Neuronal stem cell (in vitro differentiated cells): ENCODE data around the gene ILK.

Experiments
- DNase-seq: peaks from one replicate; pipeline ENCODE4 v3.0.0-alpha.2; 2013; ENCODE audit warnings: low spot score
- H2AFZ ChIP-seq: one replicate; pipeline ENCODE4 v1.6.1; 2013; ENCODE audit warnings: mild to moderate bottlenecking, low read length, inconsistent platforms
- H2AK5ac ChIP-seq: 2 replicates; pipeline ENCODE4 v1.6.1; 2013; ENCODE audit warnings: low read depth, mild to moderate bottlenecking, inconsistent platforms, low read length, moderate library complexity, mixed read lengths
- H2BK120ac ChIP-seq: 2 replicates; pipeline ENCODE4 v1.6.1; 2013; ENCODE audit warnings: low read depth, mild to moderate bottlenecking, inconsistent platforms, low read length, moderate library complexity, mixed read lengths
- H2BK12ac ChIP-seq: one replicate; pipeline ENCODE4 v1.6.1; 2013; ENCODE audit warnings: low read length, inconsistent platforms
- H2BK15ac ChIP-seq: 2 replicates; pipeline ENCODE4 v1.6.1; 2013; ENCODE audit warnings: mild to moderate bottlenecking, low read length, inconsistent platforms, mixed read lengths
- H2BK5ac ChIP-seq: one replicate; pipeline ENCODE4 v1.6.1; 2013; ENCODE audit warnings: inconsistent platforms, mild to moderate bottlenecking, low read length, moderate library complexity
- H3K14ac ChIP-seq: one replicate; pipeline ENCODE4 v1.6.1; 2013; ENCODE audit warnings: low read length, inconsistent platforms
- H3K18ac ChIP-seq: 2 replicates; pipeline ENCODE4 v1.6.1; 2013; ENCODE audit warnings: low read length, inconsistent platforms
- H3K23ac ChIP-seq: 2 replicates; pipeline ENCODE4 v1.6.1; 2013; ENCODE audit warnings: low read depth, mild to moderate bottlenecking, mixed read lengths, low read length, inconsistent platforms; ENCODE audit not compliant: poor library complexity
- H3K27ac ChIP-seq: replicated peaks from 3 replicates; pipeline ENCODE4 v1.5.1; 2013; ENCODE audit warnings: low read length, inconsistent platforms
- H3K27me3 ChIP-seq, 3 experiments: 2 replicates each; pipeline ENCODE4 v1.6.1; 2013; ENCODE audit warnings: low read length in 3 of 3, mild to moderate bottlenecking in 2 of 3, inconsistent platforms in 1 of 3, low read depth in 1 of 3, mixed read lengths in 1 of 3, moderate library complexity in 1 of 3; ENCODE audit not compliant: control insufficient read depth in 3 of 3, insufficient read depth in 3 of 3
- H3K36me3 ChIP-seq, 2 donors: replicated peaks in 1 of 2; 2 replicates each; pipeline ENCODE4 v1.6.1; 2013; ENCODE audit warnings: low read length in 2 of 2; ENCODE audit not compliant: control insufficient read depth in 2 of 2, insufficient read depth in 2 of 2
- H3K4ac ChIP-seq: 2 replicates; pipeline ENCODE4 v1.6.1; 2013; ENCODE audit warnings: inconsistent platforms, mild to moderate bottlenecking, low read length, moderate library complexity
- H3K4me1 ChIP-seq, 2 donors: 1 replicate in 1 of 2; 2 replicates in 1 of 2; pipeline ENCODE4 v1.6.1; 2013; ENCODE audit warnings: low read length in 2 of 2, low read depth in 1 of 2; ENCODE audit not compliant: control insufficient read depth in 2 of 2, insufficient read depth in 1 of 2
- H3K4me2 ChIP-seq: one replicate; pipeline ENCODE4 v1.6.1; 2013; ENCODE audit warnings: mild to moderate bottlenecking, low read length, inconsistent platforms; ENCODE audit not compliant: insufficient read depth, poor library complexity, severe bottlenecking
- H3K4me3 ChIP-seq, 2 donors: 2 replicates each; pipeline ENCODE4 v1.5.1; 2013; ENCODE audit warnings: low read length in 2 of 2, mild to moderate bottlenecking in 2 of 2, inconsistent platforms in 1 of 2, moderate library complexity in 1 of 2
- H3K79me1 ChIP-seq: one replicate; pipeline ENCODE4 v1.6.1; 2013; ENCODE audit warnings: low read depth, mild to moderate bottlenecking, inconsistent platforms, low read length, moderate library complexity
- H3K9ac ChIP-seq: one replicate; pipeline ENCODE4 v1.6.1; 2013; ENCODE audit warnings: mild to moderate bottlenecking, low read depth, low read length, inconsistent platforms; ENCODE audit not compliant: poor library complexity
- H3K9me3 ChIP-seq, 2 donors: replicated peaks in 1 of 2; 2 replicates each; pipeline versions ENCODE3 to v1.6.1; 2013; ENCODE audit warnings: low read length in 2 of 2, mild to moderate bottlenecking in 2 of 2, inconsistent platforms in 1 of 2, low read depth in 1 of 2, mixed read lengths in 1 of 2, moderate library complexity in 1 of 2; ENCODE audit not compliant: control insufficient read depth in 2 of 2, insufficient read depth in 1 of 2
- H4K8ac ChIP-seq: one replicate; pipeline ENCODE4 v1.6.1; 2013; ENCODE audit warnings: low read depth, mild to moderate bottlenecking, inconsistent platforms, low read length, moderate library complexity
- H4K91ac ChIP-seq: one replicate; pipeline ENCODE4 v1.6.1; 2013; ENCODE audit warnings: low read length, low read depth, mild to moderate bottlenecking, inconsistent platforms; ENCODE audit not compliant: poor library complexity
- WGBS, 2 donors: extraction: QIAGEN DNeasy Blood & Tissue Kit; methylation state at CpG; one replicate each; pipeline ENCODE4 v1.1.7; 2013; ENCODE audit warnings: missing lambda C conversion rate in 2 of 2, mixed read lengths in 1 of 2; ENCODE audit not compliant: insufficient read length in 2 of 2, insufficient replicate concordance in 1 of 2; ENCODE audit errors: extremely low coverage in 2 of 2; 5-methylcytosine and 5-hydroxymethylcytosine counted together

The ILK gene

GRCh38 chr11:6608726-6609501 lies 5.3 kb downstream of the ILK start:
- peaks cover 6% of the 10 kb centered on the region for H3K79me1 ChIP-seq
- H2BK5ac ChIP-seq, result no peak overlapping the region
- no peak overlapping the region for H3K4me2 ChIP-seq
- no peak overlapping the region for H3K27ac ChIP-seq
- H3K4me1 ChIP-seq, result peaks cover 13 to 37% of the 10 kb centered on the region in 2 donors
- H2AK5ac ChIP-seq, result no peak overlapping the region
- H3K4me3 ChIP-seq, result no peak overlapping the region
- no peaks in the 10 kb centered on the region for H3K27me3 ChIP-seq
- H3K14ac ChIP-seq, result no peak overlapping the region
- DNase-seq, result no peak
- H4K8ac ChIP-seq, result no peak overlapping the region
- no peak overlapping the region for H4K91ac ChIP-seq
- WGBS, 2 donors, result no CpG with 5 or more reads among the region's 14 CpGs
- no peak overlapping the region for H2BK120ac ChIP-seq
- no peak overlapping the region for H3K4ac ChIP-seq
- no peak overlapping the region for H3K18ac ChIP-seq
- no peak overlapping the region for H2BK12ac ChIP-seq
- no peaks in the 10 kb centered on the region for H3K9me3 ChIP-seq
- no peak overlapping the region for H2AFZ ChIP-seq
- no peak overlapping the region for H2BK15ac ChIP-seq
- peaks cover 35 to 56% of the 10 kb centered on the region in 2 donors for H3K36me3 ChIP-seq
- H3K9ac ChIP-seq, result no peak overlapping the region
- H3K23ac ChIP-seq, result no peak overlapping the region

DNA sequence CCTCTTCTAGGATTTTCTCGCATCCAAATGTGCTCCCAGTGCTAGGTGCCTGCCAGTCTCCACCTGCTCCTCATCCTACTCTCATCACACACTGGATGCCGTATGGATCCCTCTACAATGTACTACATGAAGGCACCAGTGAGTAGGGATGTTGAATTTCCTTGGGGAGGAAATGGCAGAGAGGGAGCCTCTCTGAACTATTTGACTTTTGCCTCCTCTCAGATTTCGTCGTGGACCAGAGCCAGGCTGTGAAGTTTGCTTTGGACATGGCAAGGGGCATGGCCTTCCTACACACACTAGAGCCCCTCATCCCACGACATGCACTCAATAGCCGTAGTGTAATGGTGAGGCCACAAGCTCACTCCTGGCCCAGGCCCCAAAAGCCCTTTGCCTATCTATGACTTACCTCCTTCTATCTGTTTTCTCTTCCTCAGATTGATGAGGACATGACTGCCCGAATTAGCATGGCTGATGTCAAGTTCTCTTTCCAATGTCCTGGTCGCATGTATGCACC lies 6.0 kb downstream of the ILK start:
- WGBS, 2 donors, result no CpG with 5 or more reads among the region's 8 CpGs
- peaks cover 38 to 62% of the 10 kb centered on the region in 2 donors for H3K36me3 ChIP-seq

GRCh38 chr11:6610591-6610990 lies 7.0 kb downstream of the ILK start:
- Histone ChIP-seq H4K91ac (no peak overlapping the region), H2BK15ac (no peak overlapping the region), H3K27ac (no peak overlapping the region), H3K9me3 (no peaks in the 10 kb centered on the region), H3K4ac (no peak overlapping the region), H3K4me1 (peaks cover 9 to 28% of the 10 kb centered on the region in 2 donors), H2AK5ac (no peak overlapping the region), H2BK120ac (no peak overlapping the region), H3K4me2 (no peak overlapping the region), H2BK5ac (no peak overlapping the region), H3K14ac (no peak overlapping the region), H3K23ac (no peak overlapping the region), H4K8ac (no peak overlapping the region), H3K18ac (no peak overlapping the region), H3K79me1 (peaks cover 3% of the 10 kb centered on the region), H2BK12ac (no peak overlapping the region), H3K36me3 (peaks cover 38 to 69% of the 10 kb centered on the region in 2 donors), H3K27me3 (no peaks in the 10 kb centered on the region), H3K4me3 (peak overlapping the region in 1 of 2 donors; percentile 66), H3K9ac (no peak overlapping the region), H2AFZ (no peak overlapping the region)
- WGBS, 2 donors, result no CpG with 5 or more reads among the region's 6 CpGs
- no peak for DNase-seq

More for the DNA sequence above, 6.0 kb downstream of the ILK start:
- H3K18ac ChIP-seq, result no peak overlapping the region
- H2AK5ac ChIP-seq, result no peak overlapping the region
- no peak overlapping the region for H3K4ac ChIP-seq
- no peak overlapping the region for H3K27ac ChIP-seq
- no peak overlapping the region for H3K14ac ChIP-seq
- no peak overlapping the region for H2AFZ ChIP-seq
- no peak overlapping the region for H4K91ac ChIP-seq
- H3K4me3 ChIP-seq, result no peak overlapping the region
- no peak for DNase-seq
- H4K8ac ChIP-seq, result no peak overlapping the region
- H3K79me1 ChIP-seq, result peaks cover 3% of the 10 kb centered on the region
- no peaks in the 10 kb centered on the region for H3K9me3 ChIP-seq
- no peak overlapping the region for H2BK15ac ChIP-seq
- no peak overlapping the region for H3K4me2 ChIP-seq
- H3K4me1 ChIP-seq, result peaks cover 13 to 37% of the 10 kb centered on the region in 2 donors
- H2BK12ac ChIP-seq, result no peak overlapping the region
- H3K27me3 ChIP-seq, result no peaks in the 10 kb centered on the region
- no peak overlapping the region for H3K9ac ChIP-seq
- H2BK5ac ChIP-seq, result no peak overlapping the region
- no peak overlapping the region for H2BK120ac ChIP-seq
- no peak overlapping the region for H3K23ac ChIP-seq

DNA sequence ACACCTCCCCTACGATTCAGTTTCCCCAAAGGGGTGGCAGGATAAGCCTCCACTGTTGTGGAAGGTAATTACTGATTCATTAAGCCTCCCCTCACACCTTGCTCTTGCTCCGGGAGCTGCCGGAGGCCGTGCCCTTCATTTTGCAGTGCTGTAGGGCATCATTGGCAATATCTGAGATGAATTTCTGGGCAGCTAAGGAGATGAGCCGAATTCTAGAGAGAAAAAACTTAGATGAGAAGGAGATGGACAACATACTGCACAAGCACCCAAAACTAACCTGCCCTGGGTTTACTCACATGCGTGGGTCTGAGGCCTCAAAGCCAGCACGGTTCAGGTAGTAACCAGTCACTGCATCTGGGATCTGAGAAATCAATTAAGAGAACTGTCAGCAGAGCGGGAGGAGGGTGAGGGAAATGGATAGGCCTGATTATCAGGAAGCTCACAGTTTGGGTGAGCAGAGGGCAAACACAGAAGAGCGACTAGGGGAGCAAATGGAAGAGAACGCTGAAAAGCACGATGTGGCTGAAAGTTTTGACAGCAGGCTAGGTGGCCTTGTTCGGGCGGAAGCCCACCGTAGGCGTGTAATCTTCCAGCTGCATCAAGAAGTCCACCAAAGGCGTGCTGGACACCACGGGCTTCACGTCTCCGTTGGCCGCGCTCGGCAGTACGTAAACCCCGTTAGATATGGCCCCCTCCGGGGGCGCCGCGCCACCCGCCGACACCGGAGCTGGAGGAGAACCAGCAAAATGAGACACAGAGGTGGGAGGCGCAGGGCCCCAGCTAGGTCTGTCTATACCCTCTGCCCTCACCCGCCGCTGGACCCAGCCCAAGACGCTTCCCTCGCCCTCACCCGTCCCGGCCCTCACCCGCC lies 7.8 kb downstream of the ILK start:
- H4K8ac ChIP-seq, result no peak overlapping the region
- H3K4me1 ChIP-seq, result peaks cover 9 to 26% of the 10 kb centered on the region in 2 donors
- no CpG with 5 or more reads among the region's 39 CpGs for WGBS, 2 donors
- DNase-seq, result no peak
- no peak overlapping the region for H4K91ac ChIP-seq
- H3K27me3 ChIP-seq, result no peaks in the 10 kb centered on the region
- peak overlapping the region; percentile 95 for H3K9ac ChIP-seq
- peaks cover 38 to 70% of the 10 kb centered on the region in 2 donors for H3K36me3 ChIP-seq
- peaks cover 3% of the 10 kb centered on the region for H3K79me1 ChIP-seq
- H3K14ac ChIP-seq, result peak overlapping the region; percentile 12
- H2AFZ ChIP-seq, result peak overlapping the region; percentile 87
- no peak overlapping the region for H3K27ac ChIP-seq
- H2BK12ac ChIP-seq, result no peak overlapping the region
- peak overlapping the region; percentile 90 for H3K23ac ChIP-seq
- H2AK5ac ChIP-seq, result no peak overlapping the region
- no peaks in the 10 kb centered on the region for H3K9me3 ChIP-seq
- peak overlapping the region; percentile 66 to 88 for H3K4me3 ChIP-seq
- H2BK120ac ChIP-seq, result no peak overlapping the region
- H3K4ac ChIP-seq, result no peak overlapping the region
- H2BK5ac ChIP-seq, result no peak overlapping the region
- no peak overlapping the region for H2BK15ac ChIP-seq
- peak overlapping the region; percentile 73 for H3K18ac ChIP-seq
- H3K4me2 ChIP-seq, result peak overlapping the region; percentile 74
